Stomach (tissue), 9 donors: ENCODE data around the gene P4HA3. TPM values are rescaled to one million over a fixed set of nuclear protein-coding genes. Genes with fewer than 3 reads are reported as not detected.

Experiments
- DNase-seq, 2 donors: peaks; one replicate each; pipeline versions ENCODE4 v3.0.0 to v3.0.0-alpha.2; 2013 to 2019
- H3K27ac ChIP-seq, 5 donors: fragments of 200-600 bp in 4 of 5; sonication (generic) in 4 of 5; one replicate each; pipeline ENCODE4 v1.5.1; 2013 to 2019; ENCODE audit warnings: mild to moderate bottlenecking in 1 of 5, moderate library complexity in 1 of 5
- H3K27me3 ChIP-seq, 3 donors: fragments of 200-600 bp; sonication (generic); one replicate each; pipeline ENCODE4 v1.5.1; 2017 to 2019; ENCODE audit warnings: mixed run types in 1 of 3
- H3K36me3 ChIP-seq, 4 donors: fragments of 200-600 bp; sonication (generic); 1 replicate in 3 of 4; 2 replicates in 1 of 4; pipeline ENCODE4 v1.5.1; 2016 to 2019
- H3K4me1 ChIP-seq, 4 donors: fragments of 200-600 bp; sonication (generic); one replicate each; pipeline ENCODE4 v1.5.1; 2016 to 2019
- H3K4me3 ChIP-seq, 4 donors: fragments of 200-600 bp; sonication (generic) in 3 of 4; one replicate each; pipeline ENCODE4 v1.5.1; 2016 to 2019; ENCODE audit warnings: mild to moderate bottlenecking in 1 of 4
- H3K9me3 ChIP-seq, 4 donors: fragments of 200-600 bp; sonication (generic); one replicate each; pipeline ENCODE4 v1.5.1; 2016 to 2019
- EP300 ChIP-seq: sonication (generic); formaldehyde crosslinking; IDR thresholded peaks from one replicate; pipeline ENCODE4 v1.6.1; 2017; ENCODE audit warnings: antibody characterized with exemption
- POLR2A ChIP-seq, 4 donors: fragments of 450-650 bp; IDR thresholded peaks; one replicate each; pipeline ENCODE4 v1.6.1; 2016; ENCODE audit warnings: antibody characterized with exemption in 4 of 4, control low read depth in 2 of 4, mild to moderate bottlenecking in 1 of 4, moderate library complexity in 1 of 4
- POLR2AphosphoS5 ChIP-seq, 3 donors: sonication (generic); formaldehyde crosslinking; IDR thresholded peaks; one replicate each; pipeline ENCODE4 v1.6.1; 2016; ENCODE audit warnings: antibody characterized with exemption in 3 of 3
- WGBS, 5 donors: extraction: QIAGEN DNeasy Blood & Tissue Kit in 3 of 5; methylation state at CpG; one replicate each; pipeline versions ENCODE4 v1.1.5 to v1.1.7; 2013 to 2018; 5-methylcytosine and 5-hydroxymethylcytosine counted together
- intact Hi-C: fragments of 100-400 bp; cut with DNase I; formaldehyde crosslinking; loops from one replicate; pipeline ENCODE4 v1.15.1; 2023; ENCODE audit warnings: low total_unique reads
- polyA plus RNA-seq, 3 donors: library from polyadenylated mRNA; stranded (reverse); fragments of 200-250 nt; gene quantifications; one replicate each; pipeline ENCODE4 v1.2.3, GENCODE V29; 2013
- total RNA-seq, 5 donors: library from RNA; depleted of rRNA; stranded (reverse); fragments of >200 nt; gene quantifications; one replicate each; pipeline versions ENCODE4 v1.1.0 to v1.2.3, GENCODE V29; 2014 to 2016
- TF ChIP-seq, protein P1 (sequence below), 7 experiments: fragments of 450-650 bp in 4 of 7; fragments of 200-600 bp in 3 of 7; sonication (generic) in 3 of 7; IDR thresholded peaks; one replicate each; pipeline ENCODE4 v1.5.1; 2016 to 2019; ENCODE audit warnings: antibody characterized with exemption in 7 of 7, control low read depth in 2 of 7, mild to moderate bottlenecking in 1 of 7
- donor health status: healthy with polysubstance abuse.
- donor health status: Bipolar disorder and iron deficiency.
- donor health status: healthy.

Gene P4HA3
- total and polyA plus RNA-seq, 8 donors, result 0.28 to 2.6 (median 0.71) TPM; not detected in 4

DNA sequence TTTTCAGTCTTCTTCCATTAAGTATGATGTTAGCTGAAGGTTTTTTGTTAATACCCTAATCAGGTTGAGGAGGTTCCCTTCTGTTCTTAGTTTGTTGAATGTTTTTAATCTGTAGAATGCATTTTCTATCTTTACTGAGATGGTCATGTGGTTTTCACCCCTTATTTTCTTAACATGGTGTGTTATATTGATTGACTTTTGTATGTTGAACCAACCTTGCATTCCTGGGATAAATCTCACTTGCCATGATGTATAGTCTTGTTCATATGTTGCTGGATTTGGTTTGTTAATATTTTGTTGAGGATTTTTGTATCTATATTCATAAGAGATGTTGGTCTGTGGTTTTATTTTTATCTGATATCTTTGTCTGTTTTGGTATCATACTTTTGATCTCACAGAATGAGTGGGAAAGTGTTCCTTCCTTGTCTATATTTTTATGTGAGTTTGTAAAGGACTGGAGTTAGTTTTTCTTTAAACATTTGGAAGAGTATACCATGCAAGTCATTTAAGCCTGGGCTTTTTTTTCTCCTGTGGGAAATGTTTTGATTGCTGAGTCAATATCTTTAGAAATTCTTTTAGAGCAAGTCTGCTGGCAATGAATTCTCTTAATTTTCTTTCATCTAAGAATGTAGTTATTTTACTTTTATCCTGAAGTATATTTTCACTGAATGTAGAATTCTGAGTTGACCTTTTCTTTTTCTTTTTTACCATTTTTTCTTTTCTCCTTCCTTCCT lies 5.5 kb upstream of the P4HA3 start:
- no peak overlapping the region for H3K27ac ChIP-seq
- H3K27me3 ChIP-seq, result no peaks in the 10 kb centered on the region
- no peak for DNase-seq
- no peak overlapping the region for H3K4me3 ChIP-seq
- intact Hi-C loops, result no loop called here
- H3K4me1 ChIP-seq, result peaks cover 0 to 21% (median 5%) of the 10 kb centered on the region in 4 donors
- H3K9me3 ChIP-seq, result peaks cover 0 to 25% (median 11%) of the 10 kb centered on the region in 4 donors
- no peaks in the 10 kb centered on the region for H3K36me3 ChIP-seq
- TF ChIP-seq POLR2A (IDR thresholded peaks at IDR 0.05), result no peak
- no peak for TF ChIP-seq EP300
- TF ChIP-seq, protein P1, sequence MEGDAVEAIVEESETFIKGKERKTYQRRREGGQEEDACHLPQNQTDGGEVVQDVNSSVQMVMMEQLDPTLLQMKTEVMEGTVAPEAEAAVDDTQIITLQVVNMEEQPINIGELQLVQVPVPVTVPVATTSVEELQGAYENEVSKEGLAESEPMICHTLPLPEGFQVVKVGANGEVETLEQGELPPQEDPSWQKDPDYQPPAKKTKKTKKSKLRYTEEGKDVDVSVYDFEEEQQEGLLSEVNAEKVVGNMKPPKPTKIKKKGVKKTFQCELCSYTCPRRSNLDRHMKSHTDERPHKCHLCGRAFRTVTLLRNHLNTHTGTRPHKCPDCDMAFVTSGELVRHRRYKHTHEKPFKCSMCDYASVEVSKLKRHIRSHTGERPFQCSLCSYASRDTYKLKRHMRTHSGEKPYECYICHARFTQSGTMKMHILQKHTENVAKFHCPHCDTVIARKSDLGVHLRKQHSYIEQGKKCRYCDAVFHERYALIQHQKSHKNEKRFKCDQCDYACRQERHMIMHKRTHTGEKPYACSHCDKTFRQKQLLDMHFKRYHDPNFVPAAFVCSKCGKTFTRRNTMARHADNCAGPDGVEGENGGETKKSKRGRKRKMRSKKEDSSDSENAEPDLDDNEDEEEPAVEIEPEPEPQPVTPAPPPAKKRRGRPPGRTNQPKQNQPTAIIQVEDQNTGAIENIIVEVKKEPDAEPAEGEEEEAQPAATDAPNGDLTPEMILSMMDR (IDR thresholded peaks at IDR 0.05), result no peak
- TF ChIP-seq POLR2AphosphoS5 (IDR thresholded peaks at IDR 0.05), result no peak

DNA sequence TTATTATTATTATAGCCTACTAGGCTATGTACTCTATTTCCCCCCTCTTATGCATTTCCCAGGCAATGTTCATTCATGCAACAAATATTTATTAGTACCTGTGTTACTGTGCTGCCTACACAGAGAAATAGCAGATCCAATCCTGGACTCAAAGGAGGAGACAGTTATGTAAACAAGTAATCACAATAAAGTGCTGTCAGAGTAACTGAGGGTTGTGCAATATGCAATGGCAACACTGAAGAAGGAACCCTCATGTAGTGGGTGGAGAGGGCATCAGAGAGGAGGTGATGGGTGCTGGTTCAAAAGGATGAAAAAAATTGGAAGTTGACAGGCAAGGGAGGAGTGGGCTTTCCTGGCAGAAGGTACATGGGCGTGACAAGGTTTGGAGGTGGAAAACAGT lies 886 bp upstream of the P4HA3 start:
- TF ChIP-seq, protein P1 (IDR thresholded peaks at IDR 0.05), result no peak
- TF ChIP-seq EP300 (no peak), POLR2A (IDR thresholded peaks at IDR 0.05) (no peak), POLR2AphosphoS5 (IDR thresholded peaks at IDR 0.05) (no peak)
- Histone ChIP-seq H3K27ac (no peak overlapping the region), H3K27me3 (peaks cover 0 to 16% (median 5%) of the 10 kb centered on the region in 3 donors), H3K4me1 (peaks cover 10 to 16% (median 11%) of the 10 kb centered on the region in 4 donors), H3K9me3 (peaks cover 0 to 23% (median 10%) of the 10 kb centered on the region in 4 donors), H3K36me3 (no peaks in the 10 kb centered on the region), H3K4me3 (no peak overlapping the region)
- WGBS, 5 donors, result 86 to 97% (median 90%) methylated on average over 1 of the region's 1 CpG
- DNase-seq, result no peak
- intact Hi-C loops, result no loop called here

DNA sequence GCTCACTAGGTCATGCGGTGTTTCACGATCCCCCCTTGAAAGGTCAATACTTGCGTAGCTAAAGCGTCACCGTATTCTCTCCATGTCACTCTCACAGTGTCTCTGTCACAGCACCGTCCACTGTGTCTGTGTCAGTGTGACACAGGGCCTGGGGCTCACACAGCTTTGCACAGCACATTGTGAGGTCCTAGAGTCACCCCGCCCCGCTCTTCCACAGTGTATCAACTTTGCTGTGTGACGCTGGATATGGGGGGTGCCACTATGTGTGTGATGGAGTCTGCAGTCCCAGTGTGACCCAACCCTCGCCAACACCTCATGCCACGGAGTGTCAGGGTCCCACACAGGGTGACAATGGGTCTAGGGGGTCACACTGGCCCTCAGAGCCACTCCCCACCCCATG lies 583 bp downstream of the P4HA3 start:
- 65 to 77% (median 73%) methylated on average over 11 of the region's 11 CpGs for WGBS, 5 donors
- intact Hi-C loops, result no loop called here
- H3K4me3 ChIP-seq, result peak overlapping the region; percentile 45 to 53 (median 50)
- H3K27ac ChIP-seq, result no peak overlapping the region
- peaks cover 0 to 16% (median 5%) of the 10 kb centered on the region in 3 donors for H3K27me3 ChIP-seq
- H3K4me1 ChIP-seq, result peaks cover 10 to 17% (median 11%) of the 10 kb centered on the region in 4 donors
- H3K9me3 ChIP-seq, result peaks cover 0 to 8% (median under 1%) of the 10 kb centered on the region in 4 donors
- no peaks in the 10 kb centered on the region for H3K36me3 ChIP-seq
- no peak for DNase-seq
- TF ChIP-seq, protein P1 (IDR thresholded peaks at IDR 0.05), result no peak

DNA sequence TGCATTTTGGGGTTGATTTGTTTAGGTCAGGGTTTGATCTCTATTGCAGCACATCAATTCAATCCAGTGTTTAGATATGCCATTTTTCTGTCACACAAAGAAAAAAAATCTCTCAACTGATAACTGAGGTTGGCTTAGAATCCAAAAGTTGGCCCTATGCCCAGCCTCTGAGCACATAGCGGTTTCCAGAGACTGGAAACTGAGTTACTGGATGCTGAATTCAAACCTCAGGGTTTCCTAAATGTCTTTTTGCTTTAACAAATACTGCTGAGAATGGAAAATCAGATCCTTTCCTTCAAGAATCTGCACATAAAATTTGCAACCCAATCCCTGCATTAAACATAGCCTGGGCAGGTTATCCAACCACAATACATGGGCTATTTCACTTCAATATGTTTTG lies 4.0 kb downstream of the P4HA3 start:
- TF ChIP-seq POLR2AphosphoS5 (IDR thresholded peaks at IDR 0.05) (no peak), EP300 (no peak), POLR2A (IDR thresholded peaks at IDR 0.05) (no peak)
- TF ChIP-seq, protein P1 (IDR thresholded peaks at IDR 0.05), result no peak

More for the DNA sequence above, 4.0 kb downstream of the P4HA3 start:
- DNase-seq, result peak in 1 of 2 donors; percentile 41
- Histone ChIP-seq H3K36me3 (no peaks in the 10 kb centered on the region), H3K4me3 (no peak overlapping the region), H3K9me3 (no peaks in the 10 kb centered on the region), H3K27me3 (peaks cover 0 to 16% (median 5%) of the 10 kb centered on the region in 3 donors), H3K4me1 (peaks cover 10 to 17% (median 11%) of the 10 kb centered on the region in 4 donors), H3K27ac (no peak overlapping the region)
- intact Hi-C loops, result no loop called here
- WGBS, 5 donors, result 11 to 24% (median 17%) methylated on average over 1 of the region's 1 CpG
